HG02798 (cell line): Measurements from ENCODE around the gene AMN1.
"Not testable (repeated sequence)": the region's sequence is repeated elsewhere in the genome, so short reads cannot be mapped to it uniquely, and the experiment has no call there.

Experiments
- ATAC-seq: cut with Tn5 transposase; IDR thresholded peaks from one replicate; pipeline ENCODE4 v1.9.1; 2021; ENCODE audit warnings: mild to moderate bottlenecking; ENCODE audit not compliant: unreplicated experiment, poor library complexity

AMN1 gene

DNA sequence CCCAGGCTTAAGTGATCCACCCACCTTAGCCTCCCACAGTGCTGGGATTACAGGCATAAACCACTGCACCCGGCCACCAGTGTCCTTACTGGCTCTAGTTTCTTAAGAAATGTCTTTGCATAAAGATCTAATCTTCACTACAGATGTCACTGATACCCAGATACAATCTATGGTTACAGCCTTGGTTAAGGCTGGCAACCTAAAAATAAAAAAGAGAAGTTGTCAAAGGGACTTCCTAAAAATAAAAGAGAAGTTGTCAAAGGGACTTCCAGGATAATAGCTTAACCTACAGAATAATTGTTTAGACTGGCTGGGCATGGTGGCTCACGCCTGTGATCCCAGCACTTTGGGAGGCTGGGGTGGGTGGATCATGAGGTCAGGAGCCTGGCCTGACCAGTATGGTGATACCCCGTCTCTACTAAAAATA is 41.7 kb downstream of the AMN1 start:
- peak; percentile 79 for ATAC-seq

GRCh38 chr12:31685801-31686200 is 43.0 kb downstream of the AMN1 start:
- no peak for ATAC-seq

DNA sequence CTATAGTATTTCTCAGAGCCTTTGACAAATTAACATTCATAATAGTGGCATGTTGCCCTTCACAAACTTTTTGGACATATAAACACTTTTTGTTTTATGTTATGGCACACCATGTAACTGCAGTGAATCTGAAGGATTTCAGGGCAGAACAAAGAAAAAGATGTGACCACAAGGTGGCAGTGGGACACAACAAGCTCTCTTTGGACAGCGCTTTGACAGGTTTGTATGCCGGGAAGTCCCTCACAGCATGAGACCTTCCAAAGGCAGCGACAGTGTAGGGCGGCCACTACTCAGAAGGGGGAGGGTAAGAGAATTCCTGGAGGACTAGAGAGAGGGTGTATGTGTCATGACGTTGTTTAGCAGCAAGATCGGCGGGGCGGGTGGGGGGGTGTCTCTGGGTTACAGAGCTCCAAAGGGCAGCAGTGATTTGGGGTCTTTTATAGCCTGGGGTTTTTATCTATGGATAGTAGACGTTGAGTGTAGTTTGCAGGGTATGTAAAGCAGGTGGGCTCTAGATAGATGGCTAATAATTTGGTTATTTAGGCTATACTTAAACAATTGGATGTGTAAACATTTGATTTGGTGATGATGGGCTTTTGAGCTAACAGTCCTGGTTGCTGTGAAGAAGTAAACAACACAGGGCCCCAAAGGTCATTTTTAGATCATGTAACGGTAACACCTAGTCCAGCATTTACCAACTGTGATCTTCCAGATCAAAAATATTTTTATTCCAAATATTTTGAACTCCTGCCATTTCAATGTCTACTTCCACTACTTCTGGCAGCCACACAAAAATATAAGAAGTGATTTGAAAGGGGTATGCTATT is 46.5 kb downstream of the AMN1 start:
- ATAC-seq = peak; percentile 90

DNA sequence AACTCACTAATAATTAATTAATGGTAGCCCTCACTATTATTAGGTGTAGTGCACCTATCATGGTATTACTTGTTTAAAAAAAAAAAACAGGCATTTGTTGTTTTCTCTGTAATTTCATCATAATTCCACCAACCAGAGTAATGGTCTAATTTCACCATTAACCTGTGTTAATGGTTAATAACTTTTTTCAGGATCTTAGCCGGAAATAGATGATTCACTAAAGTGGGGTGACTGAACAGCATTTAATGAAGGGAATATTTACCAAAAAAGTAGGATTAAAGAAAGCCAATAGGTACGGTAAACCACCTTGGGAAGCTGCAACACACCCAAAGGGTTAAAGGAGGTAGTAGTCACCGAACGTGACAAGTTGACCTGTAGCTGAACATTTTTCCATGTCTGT is 56.3 kb downstream of the AMN1 start:
- no peak for ATAC-seq

DNA sequence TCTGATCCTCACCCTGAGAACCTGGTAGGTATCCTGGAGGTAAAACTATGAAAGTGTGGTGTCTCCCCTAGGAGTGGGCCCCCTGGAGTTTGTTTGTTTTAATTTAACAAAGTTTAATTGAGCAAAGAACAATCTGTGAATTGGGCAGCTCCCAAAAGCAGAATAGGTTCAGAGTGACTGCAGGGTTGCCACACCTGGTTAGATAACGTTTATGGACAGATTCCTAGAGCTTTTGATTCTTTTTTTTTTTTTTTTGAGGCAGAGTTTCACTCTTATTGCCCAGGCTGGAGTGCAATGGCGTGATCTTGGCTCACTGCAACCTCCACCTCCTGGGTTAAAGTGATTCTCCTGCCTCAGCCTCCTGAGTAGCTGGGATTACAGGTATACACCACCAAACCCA is 59.2 kb downstream of the AMN1 start:
- ATAC-seq = not testable (repeated sequence)

DNA sequence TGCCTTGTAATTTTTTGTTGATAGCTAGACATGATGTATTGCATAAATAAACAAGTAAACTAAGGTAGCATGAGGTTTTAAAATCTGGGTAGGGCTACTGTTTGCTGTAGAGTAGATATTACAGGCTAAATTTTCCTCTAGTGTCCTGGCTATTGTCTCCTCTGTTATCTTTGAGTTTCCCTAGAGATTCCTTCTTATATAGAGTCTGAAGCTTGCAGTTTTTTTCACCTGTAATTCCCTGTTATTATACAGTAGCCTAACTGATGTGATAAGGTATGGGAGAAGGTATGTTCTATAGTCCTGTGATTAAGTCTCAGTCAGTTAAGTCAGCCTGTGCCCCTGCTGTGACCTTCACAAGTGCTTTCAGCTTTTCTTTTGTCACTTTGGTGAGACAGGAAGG is 59.8 kb downstream of the AMN1 start:
- no peak for ATAC-seq

DNA sequence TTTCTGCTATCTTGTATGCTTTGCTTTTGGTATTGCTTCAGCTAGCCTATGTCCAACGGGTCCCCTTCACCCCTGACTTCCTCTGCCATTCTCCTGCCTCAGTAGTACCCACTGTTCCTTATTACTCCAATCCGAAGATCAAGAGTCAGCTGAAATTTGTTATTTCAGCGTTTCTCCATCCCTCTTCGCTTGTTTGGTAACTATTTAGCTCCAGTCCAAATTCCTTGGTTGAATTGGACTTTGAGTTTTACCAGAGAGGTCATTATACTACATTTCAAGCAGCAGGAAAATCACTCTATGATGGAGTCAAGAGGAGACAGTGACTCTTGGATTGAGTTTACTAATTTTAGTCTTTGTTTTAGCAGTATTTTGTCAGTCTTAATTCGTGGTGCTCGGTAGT is 64.8 kb downstream of the AMN1 start:
- ATAC-seq = no peak

- ATAC-seq = no peak
Measured at GRCh38 chr12:31663576-31663975, 65.2 kb downstream of the AMN1 start.

DNA sequence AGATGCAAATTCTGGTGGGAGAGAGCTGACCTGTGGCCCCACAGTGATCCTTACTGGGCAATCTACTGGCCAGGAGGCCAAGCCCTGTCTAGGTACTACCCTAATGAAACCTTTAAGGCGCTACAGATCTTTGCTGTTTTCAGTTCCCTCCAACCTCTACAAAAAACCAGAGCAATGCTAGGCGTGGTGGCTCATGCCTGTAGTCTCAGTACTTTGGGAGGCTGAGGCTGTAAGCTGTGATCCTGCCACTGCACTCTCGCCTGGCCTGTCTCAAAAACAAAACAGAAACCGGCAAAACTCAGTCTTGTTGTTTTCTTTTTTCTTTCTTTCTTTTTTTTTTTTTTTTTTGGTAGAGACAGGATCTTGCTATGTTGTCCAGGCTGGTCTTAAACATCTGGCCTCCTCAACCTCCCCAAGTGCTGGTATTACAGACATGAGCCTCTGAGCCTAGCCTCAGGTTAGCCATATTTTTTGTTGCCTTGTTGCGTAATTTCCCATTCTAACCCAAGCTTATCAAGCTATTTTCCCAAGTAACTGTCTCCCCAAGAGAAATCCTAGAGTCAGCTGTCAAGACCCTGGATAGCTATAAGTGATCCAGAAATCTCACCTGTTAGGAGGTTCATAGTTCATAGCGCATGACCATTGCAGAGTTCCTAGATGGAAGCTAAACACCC is 66.5 kb downstream of the AMN1 start:
- ATAC-seq = no peak

DNA sequence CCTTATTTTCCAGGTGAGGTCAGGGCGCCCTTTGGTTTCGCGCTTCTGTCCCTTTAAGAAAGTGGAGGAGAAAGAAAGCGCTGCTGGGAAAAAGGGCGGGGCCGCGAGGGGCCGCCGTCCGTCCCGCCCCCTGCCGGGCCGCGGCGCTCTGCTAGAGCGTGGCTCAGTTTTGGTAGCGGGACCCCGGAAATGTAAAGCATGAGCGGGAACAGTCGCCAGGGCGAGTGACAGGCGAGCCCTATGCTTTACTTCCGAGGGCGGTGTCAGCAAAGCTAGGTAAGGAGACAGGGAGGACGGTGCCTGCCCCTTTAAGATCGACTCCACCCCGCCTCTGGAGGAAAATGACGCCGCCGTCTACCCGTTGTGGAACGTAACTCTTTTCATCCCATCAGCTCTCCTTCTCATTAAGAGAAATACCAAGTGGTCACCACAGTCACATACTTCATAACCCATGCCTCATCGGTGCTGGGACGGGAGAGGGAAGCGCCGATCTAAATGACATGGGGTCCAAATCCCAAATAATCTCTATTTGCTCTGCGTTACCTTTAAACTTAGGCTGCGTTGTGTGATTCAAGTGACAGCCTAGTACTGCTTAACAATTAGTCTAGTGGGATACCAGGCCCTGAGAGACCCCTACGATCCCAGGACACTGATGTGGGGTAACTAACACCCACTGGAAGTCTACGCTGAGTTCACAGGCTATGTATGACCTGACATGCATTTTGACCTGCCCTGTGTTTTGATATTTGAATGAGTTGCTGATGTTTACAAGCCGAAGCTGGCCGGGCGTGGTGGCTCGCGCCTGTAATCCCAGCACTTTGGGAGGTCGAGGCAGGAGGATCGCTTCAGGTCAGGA is 69.5 kb downstream of the AMN1 start, which contains the start of gene ETFBKMT:
TSS of gene ETFBKMT (plus strand) at position 602 of the 856 bp plus-strand sequence. CDS start 2,266 bp downstream, outside the sequence.
- ATAC-seq = peak; percentile 99

DNA sequence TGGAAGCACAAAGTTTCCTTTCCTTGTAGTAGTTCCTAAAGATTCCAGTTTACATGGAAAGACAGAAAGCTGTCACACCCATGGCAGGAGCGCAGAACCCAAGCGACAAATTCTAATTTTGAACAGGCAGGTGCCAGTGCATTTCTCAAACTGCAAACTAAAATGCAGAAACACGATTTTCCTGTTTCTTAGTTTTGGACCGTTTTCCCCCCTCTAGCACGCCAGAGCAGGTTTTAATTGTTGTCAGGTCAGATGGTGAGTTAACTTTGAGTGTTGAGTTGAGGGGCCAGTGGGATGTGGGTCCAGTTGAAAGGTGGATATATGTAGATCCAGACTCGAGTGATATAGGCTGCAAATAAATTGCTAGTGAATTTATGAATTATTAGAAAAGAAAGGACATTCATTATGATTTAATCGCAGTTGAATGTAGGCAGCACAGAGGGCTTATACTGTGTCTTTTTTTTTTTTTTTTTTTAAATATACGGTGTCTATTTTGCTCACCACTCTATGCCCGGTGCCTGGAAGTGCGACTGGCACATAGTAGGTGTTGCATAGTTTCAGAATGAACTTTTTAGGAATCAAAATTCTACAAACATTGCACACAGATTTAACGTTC is 70.2 kb downstream of the AMN1 start:
- ATAC-seq = no peak

- no peak for ATAC-seq
Measured at GRCh38 chr12:31655792-31656191, 73.0 kb downstream of the AMN1 start.

GRCh38 chr12:31655208-31655607 is 73.6 kb downstream of the AMN1 start:
- no peak for ATAC-seq

DNA sequence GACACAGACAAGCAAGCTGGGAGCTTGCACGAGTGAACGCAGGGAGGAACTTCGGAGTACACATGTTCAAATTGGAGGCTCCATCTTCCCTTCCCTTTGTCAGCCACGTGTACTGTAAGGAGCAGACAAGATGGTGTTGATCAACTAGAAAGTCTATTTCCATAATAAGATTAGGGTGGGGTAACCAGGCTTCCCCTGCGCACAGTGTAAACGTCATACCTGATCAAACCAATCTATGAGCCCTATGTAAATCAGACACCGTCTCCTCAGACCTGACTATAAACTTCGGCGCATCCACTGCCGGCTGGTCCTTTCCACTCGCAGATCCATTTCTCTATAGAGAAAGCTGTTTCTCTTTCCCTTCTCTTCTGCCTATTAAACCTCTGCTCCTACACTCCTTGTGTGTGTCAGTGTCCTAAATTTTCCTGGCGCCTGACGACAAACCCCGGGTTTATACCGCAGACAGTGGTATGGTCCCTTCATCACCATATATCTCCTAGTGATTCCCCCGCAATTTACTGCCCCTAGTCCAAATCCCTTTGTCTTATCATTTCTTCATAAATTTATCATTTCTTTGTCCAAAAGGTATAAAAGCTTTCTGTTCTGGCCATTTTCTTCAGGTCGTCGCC is 76.8 kb downstream of the AMN1 start:
- no peak for ATAC-seq

- no peak for ATAC-seq
Measured at GRCh38 chr12:31650918-31651317, 77.9 kb downstream of the AMN1 start.

DNA sequence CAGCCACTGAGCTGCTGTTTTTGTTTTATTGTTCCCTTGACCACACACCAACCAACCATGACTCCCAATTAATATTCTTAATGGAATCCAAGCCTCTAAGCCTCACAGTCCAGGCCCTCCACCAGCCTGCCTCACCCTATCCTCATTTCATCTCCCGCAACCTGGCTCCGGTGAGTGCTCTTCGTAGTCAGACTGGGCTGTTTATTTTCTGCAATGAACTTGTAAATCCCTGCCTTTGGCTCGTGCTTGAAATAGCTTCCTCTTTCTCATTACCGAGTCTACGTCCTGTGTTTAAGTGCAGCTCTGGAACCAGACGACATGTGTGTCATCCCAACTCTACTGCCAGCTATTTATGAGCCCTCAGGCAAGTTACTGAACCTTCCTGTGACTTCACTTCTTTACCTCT is 81.7 kb downstream of the AMN1 start:
- ATAC-seq = no peak

- no peak for ATAC-seq
Measured at GRCh38 chr12:31645924-31646323, 82.9 kb downstream of the AMN1 start.

DNA sequence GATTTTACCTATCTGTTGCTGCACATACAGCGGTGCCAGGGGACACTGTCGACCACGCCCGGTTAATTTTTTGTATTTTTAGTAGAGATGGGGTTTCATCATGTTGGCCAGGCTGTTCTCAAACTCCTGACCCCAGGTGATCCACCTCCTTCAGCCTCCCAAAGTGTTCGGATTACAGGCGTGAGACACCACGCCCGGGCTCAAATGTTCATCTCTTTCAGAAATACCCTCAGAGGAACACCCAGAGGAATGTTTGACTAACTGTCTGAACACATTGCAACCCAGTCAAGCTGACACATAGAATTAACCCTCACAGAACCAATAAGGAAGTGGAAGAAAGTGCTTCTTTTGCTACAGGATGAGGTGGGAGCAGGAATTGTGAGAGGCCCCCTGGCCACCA is 84.3 kb downstream of the AMN1 start:
- ATAC-seq = no peak

DNA sequence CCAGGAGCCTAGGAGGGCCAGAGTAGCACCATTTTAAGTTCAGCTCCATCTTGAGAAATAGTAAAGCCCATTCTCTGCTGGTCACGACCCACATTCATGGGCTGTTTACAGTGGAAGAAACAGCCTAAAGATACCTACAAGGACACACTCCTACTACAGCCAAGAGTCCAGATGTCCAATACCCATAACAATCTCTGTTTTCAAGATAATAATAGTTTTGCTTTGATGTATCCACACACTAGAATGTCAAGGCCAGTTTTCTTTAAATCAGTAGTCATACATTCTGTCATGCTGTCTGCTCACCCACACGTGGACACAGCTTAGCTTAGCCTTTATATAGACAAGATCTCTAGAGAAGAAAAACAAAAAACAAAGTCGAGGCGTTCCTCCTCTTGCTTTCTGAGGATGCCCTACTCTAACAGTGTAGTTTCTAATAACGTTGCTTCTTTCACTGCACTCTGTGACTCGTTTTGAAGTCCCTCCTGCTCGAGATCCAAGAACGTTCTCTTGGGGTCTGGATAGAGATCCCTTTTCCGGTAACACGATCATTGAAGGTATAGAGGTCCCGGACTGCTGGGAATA is 87.2 kb downstream of the AMN1 start:
- no peak for ATAC-seq

- ATAC-seq = no peak
Measured at GRCh38 chr12:31634620-31635019, 94.2 kb downstream of the AMN1 start.
